PC-3 (cell line): ENCODE results near the gene SV2C. TPM values are rescaled to one million over a fixed set of nuclear protein-coding genes. Genes with fewer than 3 reads are reported as not detected.

Experiments used
- ATAC-seq: fragments of 200-7000 bp; cut with Tn5 transposase; 2 replicates; pipeline ENCODE4 v1.9.1; 2020; ENCODE audit warnings: mild to moderate bottlenecking, moderate library complexity
- BruUV-seq: library from RNA; stranded (reverse); fragments of 400-500 nt; replicated peaks from 2 replicates; lab custom pipeline; 2021; lab: Mats Ljungman, UMichigan
- CTCF ChIA-PET: fragments of 300-600 bp; sonication (Branson Sonifier 250); formaldehyde crosslinking; loops from one replicate; lab custom pipeline; 2022; ENCODE audit warnings: antibody characterized with exemption; lab: Charles Lee
- POLR2A ChIA-PET: fragments of 300-600 bp; sonication (Branson Sonifier 250); formaldehyde crosslinking; loops from one replicate; lab custom pipeline; 2022; ENCODE audit warnings: antibody characterized with exemption; ENCODE audit not compliant: unreplicated experiment; lab: Charles Lee
- DNase-seq: peaks from one replicate; pipeline ENCODE4 v3.0.0-alpha.2; 2015
- H2AFZ ChIP-seq: fragments of 300-600 bp; sonication (generic); 2 replicates; pipeline ENCODE4 v1.6.0; 2016; ENCODE audit warnings: antibody characterized with exemption, low read length
- H3F3A ChIP-seq: fragments of 300-600 bp; sonication (generic); one replicate; pipeline ENCODE4 v1.6.0; 2017; ENCODE audit warnings: antibody characterized with exemption, low read length, control low read depth, mild to moderate bottlenecking; ENCODE audit not compliant: unreplicated experiment
- H3K27ac ChIP-seq: fragments of 300-600 bp; sonication (generic); 2 replicates; pipeline ENCODE4 v1.5.1; 2016; ENCODE audit warnings: mild to moderate bottlenecking, low read length
- H3K27me3 ChIP-seq: fragments of 300-600 bp; sonication (generic); 2 replicates; pipeline ENCODE4 v1.6.1; 2016; ENCODE audit warnings: low read length, mixed read lengths
- H3K36me3 ChIP-seq: fragments of 300-600 bp; sonication (generic); 2 replicates; pipeline ENCODE4 v1.6.1; 2016; ENCODE audit warnings: low read depth, mixed run types, low read length, mixed read lengths
- H3K4me1 ChIP-seq: fragments of 300-600 bp; sonication (generic); 2 replicates; pipeline ENCODE4 v1.5.1; 2016; ENCODE audit warnings: low read length; ENCODE audit not compliant: insufficient read depth
- H3K4me2 ChIP-seq: fragments of 300-600 bp; sonication (generic); 2 replicates; pipeline ENCODE4 v1.6.0; 2016; ENCODE audit warnings: low read length
- H3K4me3 ChIP-seq: fragments of 300-600 bp; sonication (generic); 2 replicates; pipeline ENCODE4 v1.5.1; 2016; ENCODE audit warnings: mild to moderate bottlenecking, low read length, mixed read lengths
- H3K79me2 ChIP-seq: fragments of 300-600 bp; sonication (generic); 2 replicates; pipeline ENCODE4 v1.6.1; 2017; ENCODE audit warnings: low read length, mixed read lengths
- H3K9ac ChIP-seq: fragments of 300-600 bp; sonication (generic); 2 replicates; pipeline ENCODE4 v1.6.0; 2016; ENCODE audit warnings: mild to moderate bottlenecking, low read length
- H3K9me2 ChIP-seq: fragments of 300-600 bp; sonication (generic); replicated peaks from 2 replicates; pipeline ENCODE4 v1.6.1; 2016; ENCODE audit warnings: mixed run types, low read length, mixed read lengths
- H3K9me3 ChIP-seq: fragments of 300-600 bp; sonication (generic); 2 replicates; pipeline ENCODE4 v1.6.1; 2016; ENCODE audit warnings: low read length, mixed read lengths
- H4K20me1 ChIP-seq: fragments of 300-600 bp; sonication (generic); 2 replicates; pipeline ENCODE4 v1.6.1; 2016; ENCODE audit warnings: low read length, mixed read lengths
- EZH2 ChIP-seq: fragments of 300-600 bp; sonication (generic); IDR thresholded peaks from one replicate; pipeline ENCODE4 v1.6.1; 2017; ENCODE audit warnings: antibody characterized with exemption, mild to moderate bottlenecking, low read length; ENCODE audit not compliant: unreplicated experiment
- EZH2phosphoT487 ChIP-seq: fragments of 300-600 bp; sonication (generic); IDR thresholded peaks from 2 replicates; pipeline ENCODE4 v1.6.1; 2018; ENCODE audit warnings: mild to moderate bottlenecking, antibody characterized with exemption, low read length, borderline replicate concordance
- intact Hi-C: fragments of 100-400 bp; cut with micrococcal nuclease; formaldehyde crosslinking; loops from 2 replicates; pipeline ENCODE4 v1.9.0; 2023
- total RNA-seq: library from RNA; depleted of rRNA; stranded (reverse); fragments of >200 nt; gene quantifications from 2 replicates; pipeline ENCODE4 v1.2.3, GENCODE V29; 2014
- TF ChIP-seq, protein P1 (sequence below): fragments of 300-600 bp; sonication (generic); conservative IDR thresholded peaks from 2 replicates; pipeline ENCODE4 v1.5.1; 2017; ENCODE audit warnings: antibody characterized with exemption, low read depth, mild to moderate bottlenecking, low read length

SV2C gene
- total RNA-seq, 1 experiment from 2014 or later = not detected

DNA sequence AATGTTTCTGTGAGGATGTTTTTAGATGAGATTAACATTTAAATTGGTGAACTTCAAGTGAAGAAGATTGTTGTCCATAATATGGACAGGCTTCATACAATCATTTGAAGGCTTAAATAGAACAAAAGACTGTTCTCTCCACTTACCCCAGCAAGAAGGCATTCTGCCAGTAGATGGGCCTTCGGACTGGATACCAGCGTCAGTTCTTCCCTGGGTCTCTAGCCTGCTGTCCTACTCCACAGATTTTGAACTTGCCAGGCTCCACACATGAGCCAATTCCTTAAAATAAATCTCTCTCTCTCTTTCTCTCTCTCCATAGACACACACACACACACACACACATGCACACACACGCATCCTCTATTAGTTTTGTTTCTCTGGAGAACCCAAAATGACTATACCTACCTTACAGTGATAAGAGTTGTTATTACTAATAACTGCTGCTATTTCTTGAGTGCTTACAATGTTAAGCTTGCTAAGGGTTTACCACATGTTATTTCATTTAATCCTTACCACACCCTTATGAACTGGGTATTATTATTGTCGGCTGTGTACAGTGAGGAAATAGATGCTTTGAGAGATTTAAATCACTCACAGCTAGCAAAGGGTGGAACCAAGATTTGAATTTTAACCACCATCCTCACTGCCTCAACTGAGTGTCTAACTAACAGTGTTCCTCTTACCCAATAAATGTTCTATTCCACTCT is 300.1 kb downstream of the SV2C start:
- no peaks in the 10 kb centered on the region for H3K79me2 ChIP-seq
- ATAC-seq (no peak), DNase-seq (no peak)
- H2AFZ ChIP-seq = no peak overlapping the region
- no peaks in the 10 kb centered on the region for H3F3A ChIP-seq
- no peak overlapping the region for H3K27ac ChIP-seq
- ChIA-PET POLR2A (no interaction called here), CTCF (no interaction called here)
- H3K4me2 ChIP-seq = no peak overlapping the region
- no peak overlapping the region for H3K9ac ChIP-seq
- H3K4me1 ChIP-seq = peaks cover 14% of the 10 kb centered on the region
- no peaks in the 10 kb centered on the region for H3K27me3 ChIP-seq
- intact Hi-C loops = no loop called here
- no peaks in the 10 kb centered on the region for H3K9me3 ChIP-seq
- H3K36me3 ChIP-seq = no peaks in the 10 kb centered on the region
- no peak for TF ChIP-seq EZH2
- TF ChIP-seq EZH2phosphoT487 = no peak
- TF ChIP-seq, protein P1, sequence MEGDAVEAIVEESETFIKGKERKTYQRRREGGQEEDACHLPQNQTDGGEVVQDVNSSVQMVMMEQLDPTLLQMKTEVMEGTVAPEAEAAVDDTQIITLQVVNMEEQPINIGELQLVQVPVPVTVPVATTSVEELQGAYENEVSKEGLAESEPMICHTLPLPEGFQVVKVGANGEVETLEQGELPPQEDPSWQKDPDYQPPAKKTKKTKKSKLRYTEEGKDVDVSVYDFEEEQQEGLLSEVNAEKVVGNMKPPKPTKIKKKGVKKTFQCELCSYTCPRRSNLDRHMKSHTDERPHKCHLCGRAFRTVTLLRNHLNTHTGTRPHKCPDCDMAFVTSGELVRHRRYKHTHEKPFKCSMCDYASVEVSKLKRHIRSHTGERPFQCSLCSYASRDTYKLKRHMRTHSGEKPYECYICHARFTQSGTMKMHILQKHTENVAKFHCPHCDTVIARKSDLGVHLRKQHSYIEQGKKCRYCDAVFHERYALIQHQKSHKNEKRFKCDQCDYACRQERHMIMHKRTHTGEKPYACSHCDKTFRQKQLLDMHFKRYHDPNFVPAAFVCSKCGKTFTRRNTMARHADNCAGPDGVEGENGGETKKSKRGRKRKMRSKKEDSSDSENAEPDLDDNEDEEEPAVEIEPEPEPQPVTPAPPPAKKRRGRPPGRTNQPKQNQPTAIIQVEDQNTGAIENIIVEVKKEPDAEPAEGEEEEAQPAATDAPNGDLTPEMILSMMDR = no peak
- H3K4me3 ChIP-seq = no peak overlapping the region
- BruUV-seq = no TSS peak
- no peaks in the 10 kb centered on the region for H4K20me1 ChIP-seq
- no peaks in the 10 kb centered on the region for H3K9me2 ChIP-seq

DNA sequence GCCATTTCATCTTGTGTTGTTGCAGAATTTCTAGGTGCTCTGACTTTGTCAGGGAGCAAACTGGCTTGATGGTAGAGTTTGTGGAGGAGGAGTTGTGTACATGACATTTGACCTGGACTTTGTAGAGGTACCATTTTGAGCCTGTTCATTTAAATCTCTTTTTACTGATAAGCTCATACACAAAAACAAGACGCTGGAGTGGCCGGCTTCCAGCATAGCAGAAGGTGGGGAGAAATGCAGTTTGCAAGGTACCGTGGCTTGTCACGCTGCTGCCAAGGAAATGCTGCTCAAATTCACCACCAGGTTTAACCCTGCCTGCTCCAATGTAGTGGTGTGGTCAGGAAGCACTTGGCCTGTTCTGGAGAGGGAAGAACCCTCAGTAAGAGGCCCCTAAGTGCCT is 301.0 kb downstream of the SV2C start:
- no peaks in the 10 kb centered on the region for H4K20me1 ChIP-seq
- H3K4me3 ChIP-seq = no peak overlapping the region
- H3K4me1 ChIP-seq = peaks cover 11% of the 10 kb centered on the region
- no peak overlapping the region for H2AFZ ChIP-seq
- H3F3A ChIP-seq = no peaks in the 10 kb centered on the region
- no peaks in the 10 kb centered on the region for H3K36me3 ChIP-seq
- H3K27me3 ChIP-seq = no peaks in the 10 kb centered on the region
- TF ChIP-seq EZH2phosphoT487 (no peak), EZH2 (no peak)
- TF ChIP-seq, protein P1 = no peak
- intact Hi-C loops = no loop called here
- no peak overlapping the region for H3K27ac ChIP-seq
- ATAC-seq = no peak
- H3K9ac ChIP-seq = no peak overlapping the region
- no peak overlapping the region for H3K4me2 ChIP-seq
- no peaks in the 10 kb centered on the region for H3K79me2 ChIP-seq
- no TSS peak for BruUV-seq
- H3K9me2 ChIP-seq = no peaks in the 10 kb centered on the region
- CTCF ChIA-PET = no interaction called here
- no peak for DNase-seq
- no peaks in the 10 kb centered on the region for H3K9me3 ChIP-seq
- POLR2A ChIA-PET = no interaction called here

DNA sequence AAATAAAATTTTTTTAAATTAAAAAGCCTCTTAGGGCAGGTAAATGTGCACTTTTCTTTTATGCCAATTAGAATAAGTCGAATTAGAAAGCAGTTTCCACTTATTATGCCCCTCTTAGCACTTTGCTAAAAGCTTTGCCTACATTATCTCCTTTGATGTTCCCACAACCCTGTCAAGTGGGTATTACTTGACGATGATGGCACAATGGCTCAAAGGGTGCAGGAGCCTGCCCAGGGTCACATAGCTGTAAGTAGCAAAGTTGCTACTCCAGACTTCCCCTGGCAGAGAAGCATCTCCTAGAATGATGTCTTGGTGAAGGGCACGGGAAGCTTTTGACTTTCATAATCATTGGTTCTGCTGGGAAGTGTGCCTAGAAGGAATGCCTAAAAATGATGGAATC is 301.5 kb downstream of the SV2C start:
- no peak overlapping the region for H3K4me2 ChIP-seq
- no peaks in the 10 kb centered on the region for H4K20me1 ChIP-seq
- H2AFZ ChIP-seq = no peak overlapping the region
- BruUV-seq = no TSS peak
- DNase-seq = no peak
- H3K79me2 ChIP-seq = no peaks in the 10 kb centered on the region
- H3F3A ChIP-seq = no peaks in the 10 kb centered on the region
- no peak for ATAC-seq
- H3K27me3 ChIP-seq = no peaks in the 10 kb centered on the region
- no peaks in the 10 kb centered on the region for H3K36me3 ChIP-seq
- H3K9ac ChIP-seq = no peak overlapping the region
- ChIA-PET CTCF (no interaction called here), POLR2A (no interaction called here)
- TF ChIP-seq, protein P1 = no peak
- no peak for TF ChIP-seq EZH2phosphoT487
- no peak for TF ChIP-seq EZH2
- peaks cover 6% of the 10 kb centered on the region for H3K4me1 ChIP-seq
- no peak overlapping the region for H3K4me3 ChIP-seq
- no peaks in the 10 kb centered on the region for H3K9me2 ChIP-seq
- no peak overlapping the region for H3K27ac ChIP-seq
- intact Hi-C loops = no loop called here
- H3K9me3 ChIP-seq = no peaks in the 10 kb centered on the region
